Uterus (tissue), 4 donors: ENCODE data around the gene RARB. TPM values are rescaled to one million over a fixed set of nuclear protein-coding genes. Genes with fewer than 3 reads are reported as not detected.

Experiments
- DNase-seq, 2 donors: peaks; one replicate each; pipeline ENCODE4 v3.0.0-alpha.2; 2019 to 2020
- H3K27ac ChIP-seq, 2 donors: fragments of 200-600 bp; sonication (generic); 1 replicate in 1 of 2; 2 replicates in 1 of 2; pipeline ENCODE4 v1.5.1; 2016 to 2018
- H3K27me3 ChIP-seq, 2 donors: fragments of 200-600 bp; sonication (generic); one replicate each; pipeline ENCODE4 v1.5.1; 2018 to 2019; ENCODE audit warnings: control low read depth in 1 of 2
- H3K36me3 ChIP-seq, 2 donors: fragments of 200-600 bp; sonication (generic); one replicate each; pipeline ENCODE4 v1.5.1; 2019; ENCODE audit warnings: control low read depth in 1 of 2
- H3K4me1 ChIP-seq, 2 donors: fragments of 200-600 bp; sonication (generic); one replicate each; pipeline ENCODE4 v1.5.1; 2018 to 2019; ENCODE audit warnings: control low read depth in 1 of 2
- H3K4me3 ChIP-seq, 2 donors: fragments of 200-600 bp; sonication (generic); 1 replicate in 1 of 2; 2 replicates in 1 of 2; pipeline ENCODE4 v1.5.1; 2018 to 2019; ENCODE audit warnings: mild to moderate bottlenecking in 1 of 2
- H3K9me3 ChIP-seq, 2 donors: fragments of 200-600 bp; sonication (generic); one replicate each; pipeline ENCODE4 v1.5.1; 2019; ENCODE audit warnings: control low read depth in 1 of 2
- CTCF ChIP-seq, 4 experiments: fragments of 200-600 bp in 2 of 4; fragments of 450-650 bp in 2 of 4; sonication (generic) in 2 of 4; IDR thresholded peaks; one replicate each; pipeline ENCODE4 v1.5.1; 2016 to 2019; ENCODE audit warnings: antibody characterized with exemption in 4 of 4, mild to moderate bottlenecking in 2 of 4, moderate library complexity in 1 of 4
- POLR2A ChIP-seq, 2 donors: fragments of 450-650 bp; IDR thresholded peaks; one replicate each; pipeline ENCODE4 v1.6.1; 2016; ENCODE audit warnings: antibody characterized with exemption in 2 of 2, mild to moderate bottlenecking in 1 of 2, moderate library complexity in 1 of 2
- intact Hi-C: fragments of 100-400 bp; cut with DNase I; formaldehyde crosslinking; loops from one replicate; pipeline ENCODE4 v1.15.1; 2023; ENCODE audit warnings: low total_unique reads
- total RNA-seq, 4 donors: library from RNA; depleted of rRNA in 3 of 4; stranded (reverse); fragments of >200 nt in 3 of 4; gene quantifications; one replicate each; pipeline versions ENCODE4 v1.1.0 to v1.2.4, GENCODE V29; 2014 to 2023
- donor health status: DM: yes; HTN: yes; CAD: no.

The RARB gene
- total RNA-seq, 4 donors from 2014 or later = 6.7 to 63.0 (median 14.5) TPM

GRCh38 chr3:25497096-25497495, 69.0 kb downstream of the RARB start:
- Histone ChIP-seq H3K36me3 (no peaks in the 10 kb centered on the region), H3K4me3 (no peak overlapping the region), H3K4me1 (no peaks in the 10 kb centered on the region), H3K27me3 (no peaks in the 10 kb centered on the region), H3K27ac (no peak overlapping the region), H3K9me3 (no peaks in the 10 kb centered on the region)
- intact Hi-C loops = no loop called here
- no peak for TF ChIP-seq POLR2A (IDR thresholded peaks at IDR 0.05)
- TF ChIP-seq CTCF (IDR thresholded peaks at IDR 0.05) = no peak
- no peak for DNase-seq

- H3K27ac ChIP-seq = no peak overlapping the region
- no peaks in the 10 kb centered on the region for H3K9me3 ChIP-seq
- no peaks in the 10 kb centered on the region for H3K27me3 ChIP-seq
- intact Hi-C loops = no loop called here
- DNase-seq = no peak
- TF ChIP-seq POLR2A (IDR thresholded peaks at IDR 0.05) (no peak), CTCF (IDR thresholded peaks at IDR 0.05) (no peak)
- no peaks in the 10 kb centered on the region for H3K4me1 ChIP-seq
- no peak overlapping the region for H3K4me3 ChIP-seq
- H3K36me3 ChIP-seq = no peaks in the 10 kb centered on the region
Measured at GRCh38 chr3:25500706-25501210, 72.7 kb downstream of the RARB start.

DNA sequence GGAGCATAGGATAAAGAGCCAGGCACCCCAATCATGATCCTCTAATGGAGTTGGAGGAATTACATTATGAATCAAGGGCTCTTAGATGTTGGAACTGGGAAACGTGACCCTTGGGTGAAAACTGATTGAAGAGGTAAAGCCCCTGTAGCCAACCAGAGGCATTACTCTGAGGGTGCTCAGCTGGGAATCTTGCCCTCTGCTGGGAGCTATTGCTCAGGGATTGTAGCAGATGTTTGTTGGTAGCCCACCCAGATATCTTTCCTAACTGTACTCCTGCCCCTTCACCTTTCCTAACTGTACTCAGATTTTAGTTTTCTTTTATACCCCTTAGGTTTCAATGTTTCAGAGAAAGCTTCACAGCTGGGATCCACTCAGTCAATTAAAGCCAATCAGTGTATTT, 74.2 kb downstream of the RARB start:
- DNase-seq = no peak
- TF ChIP-seq POLR2A (IDR thresholded peaks at IDR 0.05) (no peak), CTCF (IDR thresholded peaks at IDR 0.05) (no peak)
- H3K36me3 ChIP-seq = no peaks in the 10 kb centered on the region
- H3K27me3 ChIP-seq = no peaks in the 10 kb centered on the region
- intact Hi-C loops = no loop called here
- H3K27ac ChIP-seq = no peak overlapping the region
- no peaks in the 10 kb centered on the region for H3K9me3 ChIP-seq
- no peak overlapping the region for H3K4me3 ChIP-seq
- H3K4me1 ChIP-seq = no peaks in the 10 kb centered on the region

GRCh38 chr3:25503898-25504301, 75.8 kb downstream of the RARB start:
- no peaks in the 10 kb centered on the region for H3K9me3 ChIP-seq

GRCh38 chr3:25505581-25505980, 77.5 kb downstream of the RARB start:
- Histone ChIP-seq H3K4me3 (no peak overlapping the region), H3K27ac (no peak overlapping the region), H3K27me3 (no peaks in the 10 kb centered on the region), H3K9me3 (no peaks in the 10 kb centered on the region), H3K4me1 (no peaks in the 10 kb centered on the region), H3K36me3 (no peaks in the 10 kb centered on the region)
- no peak for DNase-seq
- intact Hi-C loops = no loop called here
- TF ChIP-seq POLR2A (IDR thresholded peaks at IDR 0.05) (no peak), CTCF (IDR thresholded peaks at IDR 0.05) (no peak)

More at GRCh38 chr3:25503898-25504301, 75.8 kb downstream of the RARB start:
- intact Hi-C loops = no loop called here
- Histone ChIP-seq H3K27ac (no peak overlapping the region), H3K27me3 (no peaks in the 10 kb centered on the region), H3K36me3 (no peaks in the 10 kb centered on the region), H3K4me3 (no peak overlapping the region), H3K4me1 (no peaks in the 10 kb centered on the region)
- TF ChIP-seq CTCF (IDR thresholded peaks at IDR 0.05) (no peak), POLR2A (IDR thresholded peaks at IDR 0.05) (no peak)
- no peak for DNase-seq
